DND-41 (cell line): ENCODE measurements around the gene C6orf62.

Source experiments
- EZH2 ChIP-seq: IDR thresholded peaks from 3 replicates; pipeline ENCODE4 v1.6.1; 2012; ENCODE audit warnings: borderline replicate concordance, low read depth, mild to moderate bottlenecking, moderate library complexity, low read length, inconsistent platforms; ENCODE audit not compliant: severe bottlenecking
- TF ChIP-seq, protein P1 (sequence below): IDR thresholded peaks from 2 replicates; pipeline ENCODE4 v1.5.1; 2012; ENCODE audit warnings: borderline replicate concordance, low read length, moderate library complexity, mild to moderate bottlenecking; ENCODE audit not compliant: poor library complexity, severe bottlenecking; ENCODE audit errors: extremely low read depth

DNA sequence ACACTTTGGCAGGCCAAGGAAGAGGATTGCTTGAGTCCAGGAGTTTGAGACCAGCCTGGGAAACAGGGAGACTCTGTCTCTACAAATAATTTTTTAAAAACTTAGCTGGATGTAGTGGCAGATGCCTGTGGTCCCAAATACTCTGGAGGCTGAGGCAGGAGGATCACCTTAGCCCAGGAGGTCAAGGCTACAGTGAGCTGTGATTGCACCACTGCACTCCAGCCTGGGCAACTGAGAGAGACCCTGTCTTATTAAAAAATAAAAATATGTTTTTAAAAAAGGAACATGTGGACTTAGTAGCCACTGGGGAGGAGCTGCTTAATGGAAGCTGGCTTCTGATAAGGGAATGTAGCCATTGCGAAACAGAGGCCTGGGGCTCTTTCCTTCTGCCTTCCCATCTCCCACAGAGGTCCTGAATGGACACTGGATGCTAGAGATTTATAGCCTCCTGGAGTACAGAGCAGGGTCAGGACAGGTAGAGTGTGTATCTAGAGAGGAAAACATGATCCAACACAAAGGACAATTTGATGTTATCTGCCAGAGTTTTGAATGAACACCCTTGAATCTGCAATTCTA lies 34.1 kb upstream of the C6orf62 start:
- TF ChIP-seq, protein P1, sequence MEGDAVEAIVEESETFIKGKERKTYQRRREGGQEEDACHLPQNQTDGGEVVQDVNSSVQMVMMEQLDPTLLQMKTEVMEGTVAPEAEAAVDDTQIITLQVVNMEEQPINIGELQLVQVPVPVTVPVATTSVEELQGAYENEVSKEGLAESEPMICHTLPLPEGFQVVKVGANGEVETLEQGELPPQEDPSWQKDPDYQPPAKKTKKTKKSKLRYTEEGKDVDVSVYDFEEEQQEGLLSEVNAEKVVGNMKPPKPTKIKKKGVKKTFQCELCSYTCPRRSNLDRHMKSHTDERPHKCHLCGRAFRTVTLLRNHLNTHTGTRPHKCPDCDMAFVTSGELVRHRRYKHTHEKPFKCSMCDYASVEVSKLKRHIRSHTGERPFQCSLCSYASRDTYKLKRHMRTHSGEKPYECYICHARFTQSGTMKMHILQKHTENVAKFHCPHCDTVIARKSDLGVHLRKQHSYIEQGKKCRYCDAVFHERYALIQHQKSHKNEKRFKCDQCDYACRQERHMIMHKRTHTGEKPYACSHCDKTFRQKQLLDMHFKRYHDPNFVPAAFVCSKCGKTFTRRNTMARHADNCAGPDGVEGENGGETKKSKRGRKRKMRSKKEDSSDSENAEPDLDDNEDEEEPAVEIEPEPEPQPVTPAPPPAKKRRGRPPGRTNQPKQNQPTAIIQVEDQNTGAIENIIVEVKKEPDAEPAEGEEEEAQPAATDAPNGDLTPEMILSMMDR, result no peak
- TF ChIP-seq EZH2, result no peak
